Measurements from ENCODE around the gene PROX2.

PROX2 gene

GRCh38 chr14:74840603-74841030, 35.3 kb downstream of the PROX2 start:
- no peak for DNase-seq

DNA sequence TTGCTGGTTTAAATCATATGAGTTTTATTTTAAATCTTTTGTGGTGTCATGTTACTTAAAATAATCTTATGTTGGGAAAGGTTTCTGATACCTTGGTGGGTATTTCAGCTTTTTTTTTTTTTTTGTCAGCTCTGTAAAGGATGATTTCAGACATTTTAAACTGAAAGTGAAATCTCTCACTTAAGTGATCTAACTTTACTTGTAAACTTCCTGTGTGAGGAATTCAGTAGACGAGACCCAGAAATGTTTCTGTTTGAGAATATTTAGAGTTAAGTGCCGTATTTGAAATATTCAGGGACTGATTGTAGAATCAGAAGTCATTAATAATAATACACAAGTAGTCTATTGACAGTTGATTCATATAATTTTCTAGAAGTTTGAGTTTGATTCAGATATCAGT, 37.8 kb downstream of the PROX2 start:
- DNase-seq: no peak

DNA sequence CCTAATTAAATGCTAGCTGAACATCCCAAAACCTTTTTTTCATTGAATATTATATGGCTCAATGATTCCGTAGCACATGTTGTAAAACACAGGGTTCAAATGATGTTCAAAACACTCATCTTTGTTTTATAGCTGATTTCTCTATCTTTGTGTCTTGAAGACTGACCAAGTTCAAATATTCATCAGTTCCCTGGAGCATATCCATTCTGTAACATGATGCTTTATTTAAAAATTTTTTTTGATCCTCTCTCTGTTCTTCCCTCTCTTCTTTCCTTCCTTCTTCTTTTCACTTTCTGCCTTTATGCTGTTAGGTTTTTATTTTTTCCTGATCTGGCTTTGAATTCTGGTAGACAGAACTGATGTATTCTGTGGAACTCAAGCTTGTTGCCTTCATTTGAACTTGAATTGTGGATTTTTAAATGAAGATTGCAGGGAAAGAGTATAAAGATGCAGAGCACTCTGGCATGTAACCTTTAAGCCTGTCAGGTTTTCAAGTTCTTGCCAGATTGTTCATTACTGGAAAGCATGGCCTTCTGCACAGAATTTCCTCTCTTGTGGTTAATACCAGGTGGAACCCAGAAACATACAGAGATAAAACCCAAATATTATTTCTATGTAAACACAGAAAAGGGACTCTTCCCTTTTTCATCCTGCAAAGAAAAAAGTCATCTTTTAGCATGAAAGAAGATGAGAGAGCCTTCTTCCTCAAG, 39.5 kb downstream of the PROX2 start:
- no peak for DNase-seq

DNA sequence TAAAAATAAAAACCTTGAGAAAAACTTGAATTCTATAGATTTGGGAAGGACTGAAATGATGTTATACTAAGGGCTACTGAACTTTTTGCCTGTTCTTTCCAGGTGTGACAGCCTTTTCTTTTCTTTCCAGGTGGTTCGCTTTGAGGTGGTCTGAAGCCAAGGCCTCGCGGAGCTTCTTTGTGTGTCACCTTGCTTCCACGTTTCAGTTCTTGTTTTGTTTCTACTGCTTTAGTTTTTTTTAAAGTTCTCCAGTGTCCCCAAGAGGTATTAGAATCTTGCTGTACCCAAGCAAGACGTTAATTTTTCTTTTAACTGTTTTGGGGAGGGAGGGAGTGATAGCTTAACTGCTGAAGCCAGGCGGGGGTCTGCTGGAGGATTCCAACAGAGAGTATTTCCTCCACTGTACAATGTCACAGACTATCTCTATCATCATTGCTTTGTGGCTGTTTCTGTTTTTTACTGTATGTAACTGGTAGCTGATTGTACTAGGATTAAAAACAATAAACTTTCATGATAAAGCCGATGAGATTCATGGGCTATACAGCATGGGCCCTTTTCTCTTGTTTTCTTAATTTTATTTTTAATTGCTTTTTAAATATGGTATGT, 40.2 kb downstream of the PROX2 start:
- no peak for DNase-seq

DNA sequence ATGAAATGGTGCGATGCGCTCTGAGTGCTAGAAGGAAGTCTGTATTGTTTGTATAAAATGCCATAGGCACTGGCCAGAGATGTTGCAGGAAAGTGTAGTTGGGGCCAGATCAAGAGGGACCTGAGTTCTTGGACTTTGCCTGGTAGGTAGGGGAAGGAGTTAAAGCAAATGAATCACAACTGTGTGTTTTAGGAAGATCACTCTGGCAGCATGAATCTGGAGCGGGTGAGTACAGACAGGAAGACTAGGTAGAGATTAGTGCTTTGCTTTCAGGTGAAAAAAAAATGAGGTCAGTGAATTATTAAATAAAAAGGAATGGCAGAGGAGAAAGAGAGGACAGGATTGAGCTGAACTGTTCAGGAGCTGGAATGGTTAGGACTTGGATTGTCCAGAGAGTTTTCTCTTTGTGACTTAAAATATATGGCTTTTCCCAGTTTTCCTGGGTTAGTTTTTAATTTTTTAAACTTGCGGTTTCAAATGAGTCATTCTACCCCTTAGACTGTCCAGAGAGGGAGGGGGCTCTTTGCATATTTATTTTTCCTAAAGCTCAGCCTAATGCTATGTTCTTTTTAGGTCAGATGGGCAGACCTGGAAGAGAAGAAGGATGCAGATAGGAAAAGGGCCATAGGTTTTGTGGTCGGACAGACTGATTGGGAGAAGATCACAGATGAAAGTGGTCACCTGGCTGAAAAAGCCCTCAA, 41.1 kb downstream of the PROX2 start:
- DNase-seq: no peak

DNA sequence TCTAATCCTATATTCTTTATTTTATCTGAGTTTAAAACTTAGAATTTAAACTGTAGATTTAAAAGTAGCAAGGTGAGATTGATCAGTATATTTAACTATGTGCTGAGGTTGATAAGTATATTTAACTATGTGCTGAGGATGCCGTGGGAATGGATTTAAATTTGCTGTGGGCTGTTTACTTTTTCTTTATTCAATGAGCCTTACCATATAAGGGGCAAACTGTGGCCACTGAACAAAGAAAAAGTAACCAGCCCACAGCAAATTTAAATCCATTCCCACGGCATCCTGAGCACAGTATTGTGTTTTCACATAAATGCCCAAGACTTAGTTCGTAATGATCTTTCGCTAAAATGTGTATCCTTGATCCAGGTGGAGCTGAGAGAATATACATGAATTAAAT, 43.1 kb downstream of the PROX2 start:
- DNase-seq: no peak

- DNase-seq: no peak
Measured at GRCh38 chr14:74829251-74829650, 46.7 kb downstream of the PROX2 start.

GRCh38 chr14:74826574-74826973, 49.4 kb downstream of the PROX2 start:
- DNase-seq: no peak

All from NCI-H1436 treated with DMSO at 0.1 percent for 48 hours (cell line).